ENCODE measurements around the gene PLEKHM2. TPM values are rescaled to one million over a fixed set of nuclear protein-coding genes. Genes with fewer than 3 reads are reported as not detected.
A peak's percentile ranks its signal among the peaks of the same experiment; 100 is the strongest.

Gene PLEKHM2
- total RNA-seq, 1 experiment from 2014 or later = 49.7 TPM

- no peak for TF ChIP-seq KAT7 (CRISPR knock-in tag; IDR thresholded peaks at IDR 0.05; ENCODE audit: borderline replicate concordance)
- TF ChIP-seq GRHL2 (CRISPR knock-in tag; IDR thresholded peaks at IDR 0.05; ENCODE audit: insufficient replicate concordance, severe bottlenecking) = no peak
- no peak for TF ChIP-seq TEAD1 (CRISPR knock-in tag; IDR thresholded peaks at IDR 0.05)
- TF ChIP-seq E2F1 (CRISPR knock-in tag; IDR thresholded peaks at IDR 0.05) = no peak
- no peak for TF ChIP-seq MAX (CRISPR knock-in tag; IDR thresholded peaks at IDR 0.05)
- TF ChIP-seq AFF4 (CRISPR knock-in tag; IDR thresholded peaks at IDR 0.05; ENCODE audit: borderline replicate concordance) = no peak
- no peak for TF ChIP-seq ETV6 (CRISPR knock-in tag; IDR thresholded peaks at IDR 0.05)
- TF ChIP-seq HMGXB4 (CRISPR knock-in tag; IDR thresholded peaks at IDR 0.05) = peak; percentile 43; the same call in 1 of the 2 replicates
- TF ChIP-seq NFE2L1 (CRISPR knock-in tag; IDR thresholded peaks at IDR 0.05) = no peak
- TF ChIP-seq CBFB (CRISPR knock-in tag; IDR thresholded peaks at IDR 0.05; ENCODE audit: low read depth) = no peak
- no peak for TF ChIP-seq GABPB1 (CRISPR knock-in tag; IDR thresholded peaks at IDR 0.05)
- no peak for TF ChIP-seq NFATC4 (CRISPR knock-in tag; IDR thresholded peaks at IDR 0.05)
- TF ChIP-seq ATF6 (CRISPR knock-in tag; IDR thresholded peaks at IDR 0.05) = no peak
- no peak for TF ChIP-seq ZNF671 (CRISPR knock-in tag; IDR thresholded peaks at IDR 0.05)
- peak; percentile 55 for TF ChIP-seq ZNF423 (CRISPR knock-in tag; IDR thresholded peaks at IDR 0.05)
- TF ChIP-seq NR3C1 (CRISPR knock-in tag; conservative IDR thresholded peaks at IDR 0.05; ENCODE audit: low read depth) = no peak
- TF ChIP-seq MXD4 (CRISPR knock-in tag; IDR thresholded peaks at IDR 0.05; ENCODE audit: borderline replicate concordance) = no peak
- H3K36me3 Mint-ChIP-seq = no peaks in the 10 kb centered on the region
- ATAC-seq (peak; percentile 48), DNase-seq (ENCODE audit: low spot score) (peak; percentile 45)
- peak overlapping the region; percentile 83 for H3K4me3 Mint-ChIP-seq
- CTCF ChIA-PET = interaction anchor here (0.6 kb wide), 1 partner anchor 20 kb away, joined by 3 read pairs; no protein-coding TSS in a partner anchor
- no peaks in the 10 kb centered on the region for H3K9me3 Mint-ChIP-seq
- H3K27me3 Mint-ChIP-seq (ENCODE audit: low read depth) = no peaks in the 10 kb centered on the region; the same call in 1 of the 2 replicates
- POLR2A ChIA-PET = interaction anchor here (0.6 kb wide), 1 partner anchor 19 kb away, joined by 3 read pairs; no protein-coding TSS in a partner anchor
- peak overlapping the region; percentile 78; the same call in 1 of the 2 replicates for H3K27ac Mint-ChIP-seq
- peaks cover 22% of the 10 kb centered on the region for H3K4me1 Mint-ChIP-seq
Measured at GRCh38 chr1:15684468-15685291, 560 bp downstream of the PLEKHM2 start.

Measured in WTC11 (cell line).